SK-N-SH (cell line): Measurements from ENCODE around the gene CELSR1.

Experiments used
- ELF1 ChIP-seq: IDR thresholded peaks from 2 replicates; pipeline ENCODE4 v1.4.0; 2012
- FOXM1 ChIP-seq: IDR thresholded peaks from 2 replicates; pipeline ENCODE4 v1.4.0; 2012; ENCODE audit warnings: low read depth, mild to moderate bottlenecking
- MXI1 ChIP-seq: IDR thresholded peaks from 2 replicates; pipeline ENCODE4 v1.6.1; 2012; ENCODE audit warnings: mild to moderate bottlenecking, low read depth, low read length, improper control_type of control experiment
- POLR2AphosphoS5 ChIP-seq: IDR thresholded peaks from 2 replicates; pipeline ENCODE4 v1.6.1; 2012; ENCODE audit warnings: low read depth, low read length
- RFX5 ChIP-seq: IDR thresholded peaks from 2 replicates; pipeline ENCODE4 v1.6.1; 2012; ENCODE audit warnings: mild to moderate bottlenecking, improper control_type of control experiment, low read length
- SMC3 ChIP-seq: IDR thresholded peaks from 2 replicates; pipeline ENCODE4 v1.6.1; 2012; ENCODE audit warnings: low read depth, low read length, improper control_type of control experiment
- TAF1 ChIP-seq: IDR thresholded peaks from 2 replicates; pipeline ENCODE4 v1.6.1; 2012; ENCODE audit warnings: low read depth, mild to moderate bottlenecking, low read length, moderate library complexity, borderline replicate concordance
- TF ChIP-seq, protein P1 (sequence below): fragments of 200-600 bp; sonication (generic); IDR thresholded peaks from 2 replicates; pipeline ENCODE4 v1.6.1; 2017; ENCODE audit warnings: antibody characterized with exemption, mild to moderate bottlenecking, moderate library complexity

DNA sequence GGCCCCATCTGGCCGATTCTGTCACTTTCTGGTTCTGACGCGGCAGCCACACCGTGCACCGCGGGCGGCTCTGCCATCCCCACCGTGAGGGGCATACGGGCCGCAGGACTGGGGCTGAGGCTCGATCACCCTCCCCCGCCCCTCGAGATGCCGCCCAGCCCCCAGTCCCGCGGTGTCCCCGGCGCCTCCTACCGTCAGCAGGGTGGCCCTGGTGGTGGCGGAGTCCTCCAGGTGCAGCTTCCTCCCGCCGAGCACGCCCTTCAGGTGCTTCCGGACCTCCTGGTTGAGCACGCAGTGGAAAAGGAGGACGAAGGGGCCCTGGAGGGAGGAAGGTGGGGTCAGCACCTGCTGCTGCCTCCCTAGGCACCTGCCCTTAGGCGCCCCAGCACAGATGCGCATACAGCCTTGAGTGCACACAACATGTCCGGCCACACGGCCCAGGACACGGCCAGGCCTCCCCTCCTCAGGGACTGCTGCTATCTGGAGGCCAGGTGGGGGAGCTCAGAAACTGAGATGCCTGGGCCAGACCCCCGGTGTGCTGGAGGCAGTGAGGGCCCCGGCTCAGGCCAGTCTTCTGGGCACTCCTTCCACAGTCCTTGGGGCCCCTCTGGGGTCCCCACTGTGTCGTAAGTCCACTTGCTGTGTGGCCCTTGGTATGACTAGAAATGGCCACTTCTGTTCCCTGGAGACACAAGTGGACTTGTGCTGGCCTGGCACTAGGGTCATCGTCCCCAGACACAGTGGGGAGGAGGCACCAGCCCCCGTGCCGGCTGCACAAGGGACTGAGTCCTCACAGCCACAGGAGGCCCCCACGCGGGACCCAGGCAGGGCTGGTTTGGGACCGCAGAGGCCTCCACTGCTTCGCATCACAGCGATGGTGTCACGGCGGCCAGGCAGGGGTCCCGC lies 170.4 kb downstream of the CELSR1 start:
- no peak for TF ChIP-seq SMC3
- no peak for TF ChIP-seq ELF1
- TF ChIP-seq TAF1 = no peak
- TF ChIP-seq, protein P1, sequence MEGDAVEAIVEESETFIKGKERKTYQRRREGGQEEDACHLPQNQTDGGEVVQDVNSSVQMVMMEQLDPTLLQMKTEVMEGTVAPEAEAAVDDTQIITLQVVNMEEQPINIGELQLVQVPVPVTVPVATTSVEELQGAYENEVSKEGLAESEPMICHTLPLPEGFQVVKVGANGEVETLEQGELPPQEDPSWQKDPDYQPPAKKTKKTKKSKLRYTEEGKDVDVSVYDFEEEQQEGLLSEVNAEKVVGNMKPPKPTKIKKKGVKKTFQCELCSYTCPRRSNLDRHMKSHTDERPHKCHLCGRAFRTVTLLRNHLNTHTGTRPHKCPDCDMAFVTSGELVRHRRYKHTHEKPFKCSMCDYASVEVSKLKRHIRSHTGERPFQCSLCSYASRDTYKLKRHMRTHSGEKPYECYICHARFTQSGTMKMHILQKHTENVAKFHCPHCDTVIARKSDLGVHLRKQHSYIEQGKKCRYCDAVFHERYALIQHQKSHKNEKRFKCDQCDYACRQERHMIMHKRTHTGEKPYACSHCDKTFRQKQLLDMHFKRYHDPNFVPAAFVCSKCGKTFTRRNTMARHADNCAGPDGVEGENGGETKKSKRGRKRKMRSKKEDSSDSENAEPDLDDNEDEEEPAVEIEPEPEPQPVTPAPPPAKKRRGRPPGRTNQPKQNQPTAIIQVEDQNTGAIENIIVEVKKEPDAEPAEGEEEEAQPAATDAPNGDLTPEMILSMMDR = no peak
- TF ChIP-seq FOXM1 = no peak
- TF ChIP-seq POLR2AphosphoS5 = no peak
- no peak for TF ChIP-seq MXI1
- TF ChIP-seq RFX5 = no peak
